ENCODE data around the gene NR5A1.

The NR5A1 gene

DNA sequence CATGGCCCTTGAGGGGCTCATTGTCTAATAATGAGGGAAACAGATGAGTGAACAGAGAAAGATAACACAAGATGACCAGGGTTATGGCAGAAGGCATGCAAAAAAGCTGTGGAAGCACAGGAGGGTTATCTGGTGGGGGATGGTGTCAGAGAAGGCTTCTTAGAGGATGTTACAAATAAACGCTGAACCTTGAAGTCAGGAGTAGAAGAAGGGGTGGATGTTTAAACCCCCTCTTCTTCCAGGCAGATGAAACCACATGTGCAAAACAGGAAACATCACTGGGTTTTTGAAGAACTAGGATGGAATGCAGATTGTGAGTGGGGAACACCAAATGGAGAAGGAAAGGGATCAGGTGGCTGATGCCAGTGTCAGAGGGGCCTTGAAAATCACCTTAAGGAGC is 41.8 kb upstream of the NR5A1 start:
- DNase-seq (ENCODE audit: insufficient read length, low spot score) = no peak
- FAIRE-seq = no peak
- TF ChIP-seq, protein P1, sequence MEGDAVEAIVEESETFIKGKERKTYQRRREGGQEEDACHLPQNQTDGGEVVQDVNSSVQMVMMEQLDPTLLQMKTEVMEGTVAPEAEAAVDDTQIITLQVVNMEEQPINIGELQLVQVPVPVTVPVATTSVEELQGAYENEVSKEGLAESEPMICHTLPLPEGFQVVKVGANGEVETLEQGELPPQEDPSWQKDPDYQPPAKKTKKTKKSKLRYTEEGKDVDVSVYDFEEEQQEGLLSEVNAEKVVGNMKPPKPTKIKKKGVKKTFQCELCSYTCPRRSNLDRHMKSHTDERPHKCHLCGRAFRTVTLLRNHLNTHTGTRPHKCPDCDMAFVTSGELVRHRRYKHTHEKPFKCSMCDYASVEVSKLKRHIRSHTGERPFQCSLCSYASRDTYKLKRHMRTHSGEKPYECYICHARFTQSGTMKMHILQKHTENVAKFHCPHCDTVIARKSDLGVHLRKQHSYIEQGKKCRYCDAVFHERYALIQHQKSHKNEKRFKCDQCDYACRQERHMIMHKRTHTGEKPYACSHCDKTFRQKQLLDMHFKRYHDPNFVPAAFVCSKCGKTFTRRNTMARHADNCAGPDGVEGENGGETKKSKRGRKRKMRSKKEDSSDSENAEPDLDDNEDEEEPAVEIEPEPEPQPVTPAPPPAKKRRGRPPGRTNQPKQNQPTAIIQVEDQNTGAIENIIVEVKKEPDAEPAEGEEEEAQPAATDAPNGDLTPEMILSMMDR (IDR thresholded peaks at IDR 0.05; ENCODE audit: insufficient read depth, missing control alignments) = no peak

DNA sequence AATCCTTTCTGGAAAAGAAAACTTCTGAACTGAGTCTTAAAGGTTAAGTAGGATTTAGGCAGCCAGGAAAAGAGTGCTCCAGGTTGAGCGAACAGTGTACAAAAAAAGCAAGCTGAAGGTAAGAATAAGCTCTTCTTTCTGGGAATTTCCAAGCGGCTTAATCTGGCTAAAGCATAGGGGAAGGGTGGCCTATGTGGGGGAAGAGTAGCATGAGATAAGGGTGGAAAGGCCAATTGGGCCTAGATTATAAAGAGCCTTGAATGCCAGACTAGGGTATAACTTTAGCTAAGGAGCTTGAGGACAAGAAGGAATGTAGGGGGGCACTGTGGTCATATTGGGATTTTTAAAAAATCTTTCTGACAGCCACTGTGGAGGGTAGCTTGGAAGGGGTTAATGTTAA is 37.3 kb upstream of the NR5A1 start:
- TF ChIP-seq, protein P1 (IDR thresholded peaks at IDR 0.05; ENCODE audit: insufficient read depth, missing control alignments) = no peak
- DNase-seq (ENCODE audit: insufficient read length, low spot score) = no peak
- no peak for FAIRE-seq

DNA sequence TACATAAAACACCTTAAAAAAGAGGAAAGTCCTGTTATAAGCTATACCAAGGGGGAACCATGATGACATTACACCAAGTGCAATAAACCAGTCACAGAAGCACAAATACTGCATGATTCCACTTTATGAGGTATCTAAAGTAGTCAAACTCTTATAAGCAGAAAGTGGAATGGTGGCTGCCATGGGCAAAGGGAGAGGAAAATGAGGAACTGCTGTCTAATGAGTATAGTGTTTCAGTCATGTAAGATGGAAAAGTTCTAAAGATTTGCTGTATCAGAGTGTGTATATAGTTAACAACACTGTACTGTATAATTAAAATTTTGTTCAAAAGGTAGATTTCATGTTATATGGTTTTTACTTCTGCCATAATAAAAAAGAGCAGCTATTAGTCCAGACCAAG is 34.6 kb upstream of the NR5A1 start:
- TF ChIP-seq, protein P1 (IDR thresholded peaks at IDR 0.05; ENCODE audit: insufficient read depth, missing control alignments) = no peak
- FAIRE-seq (no peak), DNase-seq (ENCODE audit: insufficient read length, low spot score) (no peak)

DNA sequence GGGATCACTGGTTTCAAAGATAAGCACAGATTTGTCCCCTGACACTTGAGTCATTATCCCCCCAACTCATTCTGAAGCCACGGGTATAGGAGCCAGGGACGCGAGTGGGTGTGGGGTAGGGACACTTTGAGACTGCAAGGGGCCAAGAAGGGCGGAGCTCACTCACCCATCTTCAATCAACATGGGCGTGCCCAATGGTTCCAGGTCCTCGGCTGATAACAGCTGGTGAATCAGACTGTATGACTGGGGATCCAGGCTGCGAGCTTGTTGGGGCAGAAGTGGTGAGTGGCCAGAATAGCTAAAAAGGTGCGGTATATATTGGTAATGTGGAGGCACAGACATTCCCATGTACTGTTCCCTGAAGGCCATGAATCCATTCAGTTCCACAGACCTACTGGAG is 30.7 kb upstream of the NR5A1 start:
- TF ChIP-seq, protein P1 (IDR thresholded peaks at IDR 0.05; ENCODE audit: insufficient read depth, missing control alignments) = no peak
- no peak for FAIRE-seq
- no peak for DNase-seq (ENCODE audit: insufficient read length, low spot score)

DNA sequence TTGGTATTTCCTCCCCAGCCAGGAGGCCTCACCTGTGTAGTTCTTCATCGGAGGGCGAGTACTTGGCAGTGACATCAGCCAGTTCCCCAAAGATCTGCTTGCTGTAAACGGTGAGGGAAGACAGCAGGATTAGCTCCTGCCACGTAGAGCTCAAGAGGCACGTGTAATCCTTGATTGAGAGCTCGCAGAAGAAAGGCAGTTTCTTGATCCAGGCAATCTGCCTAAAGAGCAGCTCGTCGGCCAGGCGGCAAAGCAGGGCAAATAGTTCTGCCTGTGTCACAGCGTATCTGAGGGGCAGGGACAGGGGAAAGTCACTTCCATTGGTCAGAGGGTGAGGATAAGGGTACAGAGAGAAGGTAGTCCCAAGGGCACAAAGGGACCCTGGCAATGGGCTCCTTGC is 28.6 kb upstream of the NR5A1 start:
- TF ChIP-seq, protein P1 (IDR thresholded peaks at IDR 0.05; ENCODE audit: insufficient read depth, missing control alignments) = no peak
- peak; percentile 67 for FAIRE-seq
- DNase-seq (ENCODE audit: insufficient read length, low spot score) = no peak

DNA sequence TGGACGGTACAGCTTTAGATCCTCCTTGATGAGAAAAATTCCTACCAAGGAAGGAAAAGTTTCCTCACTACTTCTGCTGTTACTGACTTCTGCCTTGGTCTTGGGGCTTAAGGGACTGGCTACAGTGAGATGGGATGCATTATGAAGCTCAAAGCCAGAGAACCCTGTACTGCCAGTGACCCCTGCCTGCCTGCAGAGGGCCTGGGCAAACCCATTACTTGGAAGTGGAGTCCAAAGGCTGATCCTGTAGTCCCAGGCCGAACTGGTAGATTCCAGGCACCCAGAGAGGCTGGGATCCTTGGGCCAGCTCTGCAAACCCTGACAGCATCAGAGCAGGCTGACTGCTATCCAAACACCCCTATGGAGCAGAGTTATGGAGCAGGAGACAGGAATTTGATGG is 25.7 kb upstream of the NR5A1 start:
- no peak for FAIRE-seq
- no peak for DNase-seq (ENCODE audit: insufficient read length, low spot score)
- TF ChIP-seq, protein P1 (IDR thresholded peaks at IDR 0.05; ENCODE audit: insufficient read depth, missing control alignments) = no peak

DNA sequence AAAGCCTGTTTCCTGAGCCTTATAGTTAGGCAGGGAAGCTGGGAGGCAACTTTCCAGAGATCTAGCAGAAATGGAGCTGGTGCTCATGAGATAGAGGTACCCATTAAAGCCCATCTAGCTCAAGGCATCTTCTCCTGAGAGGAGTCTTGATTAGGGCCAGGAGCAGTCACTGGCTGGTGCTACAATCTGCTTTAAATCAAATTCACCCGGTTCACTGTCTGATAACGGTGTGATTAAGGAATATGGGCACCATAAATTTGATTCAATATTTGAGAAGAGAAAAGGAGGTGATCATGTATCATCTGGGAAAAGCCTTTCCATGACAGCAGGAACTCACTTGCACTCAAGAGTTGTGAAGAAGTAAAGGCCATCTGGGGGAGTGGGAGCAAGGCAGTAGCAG is 23.9 kb upstream of the NR5A1 start:
- DNase-seq (ENCODE audit: insufficient read length, low spot score) (no peak), FAIRE-seq (no peak)
- TF ChIP-seq, protein P1 (IDR thresholded peaks at IDR 0.05; ENCODE audit: insufficient read depth, missing control alignments) = no peak

Data from D721Med (cell line).